ENCODE measurements around the gene TDRD9.
"Not testable (repeated sequence)": the region's sequence is repeated elsewhere in the genome, so short reads cannot be mapped to it uniquely, and the experiment has no call there.

Gene TDRD9

DNA sequence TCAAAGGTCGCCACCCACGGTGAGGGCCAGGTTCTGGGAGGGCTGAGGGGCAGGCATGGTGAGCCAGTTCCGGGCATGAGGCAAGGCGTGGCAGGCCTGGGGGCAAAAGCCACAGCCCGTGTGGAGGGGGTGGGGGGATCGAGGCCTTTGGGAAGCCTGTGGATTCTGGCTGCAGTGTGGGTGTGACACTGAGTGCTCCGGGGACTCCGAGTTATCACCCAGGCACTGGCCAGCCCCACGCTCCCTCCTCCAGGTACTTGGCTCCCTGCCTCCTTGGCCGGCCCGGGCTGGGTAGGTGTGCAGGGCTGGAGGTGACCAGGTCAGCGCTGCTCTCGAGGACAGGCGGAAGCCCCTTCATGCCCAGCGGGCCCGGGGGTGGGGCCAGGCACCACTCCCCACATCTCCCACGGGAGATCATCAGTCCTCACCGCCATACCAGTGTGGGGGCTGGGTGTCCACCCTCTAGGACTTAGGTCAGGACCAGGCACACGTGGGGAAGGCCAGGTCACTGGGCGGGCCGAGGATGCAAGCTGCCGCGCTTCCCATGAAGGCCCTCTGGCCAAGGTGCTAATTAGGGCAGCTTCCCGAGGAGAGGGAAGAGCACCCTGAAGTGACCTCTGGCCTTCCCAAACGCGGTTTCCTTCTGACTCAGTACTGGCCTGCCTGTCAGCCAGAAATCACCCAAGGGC, 34.1 kb upstream of the TDRD9 start:
- no peak for DNase-seq

DNA sequence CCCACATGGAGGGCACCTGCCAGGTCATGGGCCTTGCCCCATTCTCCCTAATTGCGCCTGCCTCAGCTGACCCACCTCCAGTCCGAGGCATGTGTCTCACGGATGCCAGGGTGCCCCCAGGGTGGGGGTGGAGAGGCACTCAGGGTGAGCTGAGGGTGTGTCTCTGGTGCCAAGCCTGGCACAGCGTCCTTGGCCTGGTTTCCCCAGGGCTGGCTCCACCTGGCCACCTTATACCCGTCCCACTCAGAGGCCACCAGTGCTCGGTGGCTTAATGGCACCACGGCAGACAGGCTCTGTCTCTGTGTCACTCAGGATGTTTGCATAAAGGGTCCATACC, 33.6 kb upstream of the TDRD9 start:
- no peak for DNase-seq

DNA sequence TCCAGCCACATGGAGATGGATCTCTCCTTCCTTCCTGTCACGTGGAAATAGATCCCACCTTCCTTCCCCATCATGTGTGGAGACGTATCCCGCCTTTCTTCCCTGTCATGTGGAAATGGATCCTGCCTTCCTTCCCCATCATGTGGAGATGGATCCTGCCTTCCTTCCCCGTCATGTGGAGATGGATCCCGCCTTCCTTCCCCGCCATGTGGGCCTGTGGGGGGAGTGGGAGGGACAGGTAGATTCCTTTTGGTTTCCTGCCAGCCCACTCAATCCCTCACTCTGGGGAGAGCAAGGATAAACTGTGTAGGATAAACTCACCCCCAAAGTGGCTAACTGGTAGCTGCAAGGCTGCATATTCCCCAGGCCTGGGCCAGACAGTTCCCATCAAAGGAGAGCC, 31.7 kb upstream of the TDRD9 start:
- DNase-seq = no peak

DNA sequence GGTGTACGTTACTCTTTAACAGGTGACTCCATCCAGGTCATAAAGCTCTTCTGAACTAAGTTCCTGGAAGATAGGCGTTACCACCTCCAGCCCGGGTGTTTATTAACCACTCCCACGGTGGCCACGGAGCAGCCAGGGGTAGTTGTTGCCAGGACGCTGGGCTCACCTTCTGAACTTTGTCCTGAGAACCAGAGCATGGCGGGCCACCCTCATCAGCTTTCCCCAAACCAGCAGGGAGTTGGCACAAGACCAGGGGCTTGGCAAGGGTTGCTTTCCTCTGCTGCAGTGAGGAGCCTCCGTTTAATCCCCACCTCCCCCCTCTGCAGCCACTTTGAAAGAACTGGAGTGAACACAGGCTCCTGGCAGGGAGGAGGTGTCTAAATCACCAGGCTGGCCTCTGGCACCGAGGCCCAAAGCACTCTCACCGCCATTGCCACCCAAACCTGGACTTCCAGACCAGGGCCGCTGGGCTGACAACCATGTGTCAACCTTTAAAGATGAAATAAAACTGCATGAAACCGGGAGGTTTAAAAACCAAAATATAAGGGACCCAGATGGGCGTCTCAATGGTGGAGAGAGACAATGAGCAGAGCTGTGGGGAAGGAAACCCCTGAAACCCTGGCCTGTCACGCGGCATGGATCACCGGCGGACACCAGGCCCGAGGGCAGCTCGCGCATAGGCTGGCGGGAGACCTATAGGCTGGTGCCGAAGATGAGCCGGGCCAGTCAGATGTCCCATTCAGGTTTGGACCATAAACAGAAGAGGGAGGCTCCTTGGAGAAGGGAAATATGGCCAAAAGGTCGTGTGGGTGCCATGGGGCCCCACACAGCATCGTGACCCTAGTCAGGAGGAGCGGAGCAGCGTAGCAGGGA, 30.9 kb upstream of the TDRD9 start:
- no peak for DNase-seq

DNA sequence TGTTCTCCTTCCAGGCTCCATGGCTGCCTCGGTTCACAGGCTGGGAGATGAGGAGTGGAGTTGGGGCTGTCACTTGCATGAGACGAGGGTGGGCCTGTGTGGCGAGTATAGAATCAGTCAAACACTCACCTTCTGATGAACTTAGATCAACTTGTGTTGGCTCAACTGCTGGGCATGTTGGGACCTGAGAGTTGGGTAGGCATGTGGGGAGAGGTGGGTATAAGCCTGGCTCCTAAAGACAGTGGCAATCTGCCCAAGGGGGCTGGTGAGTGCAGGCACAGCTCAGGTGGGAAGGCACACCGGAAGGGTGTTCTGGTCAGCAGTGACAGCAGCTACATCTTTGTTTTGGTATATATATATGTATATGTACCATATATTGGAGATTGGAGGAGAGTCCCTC, 30.1 kb upstream of the TDRD9 start:
- DNase-seq = no peak

DNA sequence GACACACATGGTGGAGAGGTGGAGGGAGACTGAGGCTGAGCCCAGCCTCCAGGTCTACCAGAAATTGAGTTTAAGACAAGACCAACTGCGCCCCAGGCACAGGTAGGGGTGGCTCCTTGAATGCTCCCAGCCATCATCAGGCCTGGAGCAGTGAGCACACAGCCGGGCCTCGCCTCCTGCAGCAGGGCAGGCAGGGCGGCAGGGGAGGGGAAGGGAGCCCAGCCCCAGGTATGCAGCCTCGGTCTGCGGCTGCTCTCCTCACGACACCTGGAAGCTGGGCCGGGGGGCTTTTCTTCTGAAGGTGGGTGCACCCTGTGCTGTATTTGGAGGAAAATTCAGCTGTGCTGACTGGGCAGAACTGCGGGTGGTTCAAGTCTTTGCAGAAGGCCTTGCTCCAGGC, 29.5 kb upstream of the TDRD9 start:
- no peak for DNase-seq

DNA sequence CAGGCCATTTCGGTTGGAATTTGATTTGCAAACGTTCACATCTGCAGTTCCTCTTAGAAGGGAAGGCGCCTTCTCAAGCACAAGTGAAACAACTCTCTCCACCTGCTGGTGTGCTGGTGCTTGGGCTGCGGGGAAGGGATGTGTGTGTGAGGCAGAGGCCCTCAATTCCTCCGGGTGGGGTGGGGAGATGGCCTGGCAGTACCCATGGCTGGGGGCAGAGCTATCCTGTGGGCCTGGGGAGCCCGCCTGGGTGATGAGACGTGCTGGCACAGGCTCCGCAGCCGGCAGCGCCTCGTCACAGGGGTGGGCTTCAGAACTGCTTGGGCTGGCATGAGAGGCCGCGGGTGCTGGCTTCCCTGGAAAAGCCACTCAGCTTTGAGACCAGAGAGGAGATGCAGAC, 28.9 kb upstream of the TDRD9 start:
- DNase-seq = no peak

DNA sequence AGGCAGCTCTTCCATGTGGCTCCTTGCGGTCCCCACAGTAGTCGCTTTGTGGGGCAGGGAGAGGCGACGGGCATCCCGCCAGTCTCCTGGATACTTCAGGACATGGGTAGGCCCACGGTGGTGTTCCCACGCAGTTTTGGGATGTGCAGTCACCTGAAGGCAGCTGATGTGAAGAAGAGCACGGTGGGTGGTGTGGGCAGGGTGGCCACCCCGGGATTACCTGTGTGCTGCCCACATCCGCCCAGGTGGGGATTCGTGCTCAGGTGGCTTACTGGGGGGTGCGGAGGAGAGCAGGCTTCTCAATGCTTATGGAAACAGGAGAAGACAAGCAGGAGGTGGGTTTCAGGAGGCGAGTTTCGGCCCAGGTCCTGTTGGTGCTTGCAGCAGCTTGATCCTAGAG, 28.4 kb upstream of the TDRD9 start:
- DNase-seq = no peak

DNA sequence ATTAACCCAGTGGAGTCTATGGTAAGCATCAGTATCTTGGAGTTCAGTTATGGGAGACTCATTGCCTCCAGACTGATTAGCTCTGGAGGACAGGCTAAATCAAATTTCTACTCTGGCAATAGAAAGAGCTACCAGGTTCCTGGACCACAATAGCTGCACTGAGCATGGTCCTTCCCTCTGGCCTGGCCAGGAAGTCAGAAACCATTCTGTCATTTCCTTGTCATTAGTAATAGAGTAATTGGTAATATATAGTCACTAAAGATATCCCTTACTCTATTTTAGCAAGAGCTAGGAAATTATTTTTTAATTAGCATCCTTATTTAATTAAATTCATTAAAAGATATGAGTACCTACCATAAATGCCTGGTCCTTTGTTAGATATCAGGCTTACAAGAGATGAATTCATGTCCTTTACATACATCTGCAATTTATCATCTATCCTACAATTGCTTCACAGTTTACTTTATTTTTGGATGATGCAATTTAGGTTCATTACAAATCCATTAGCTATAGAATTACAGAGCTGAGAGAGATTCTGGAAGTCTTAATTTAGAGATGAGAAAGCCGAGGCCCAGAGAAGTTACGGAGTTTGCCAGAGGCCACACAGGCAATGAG, 23.7 kb upstream of the TDRD9 start:
- DNase-seq = no peak

DNA sequence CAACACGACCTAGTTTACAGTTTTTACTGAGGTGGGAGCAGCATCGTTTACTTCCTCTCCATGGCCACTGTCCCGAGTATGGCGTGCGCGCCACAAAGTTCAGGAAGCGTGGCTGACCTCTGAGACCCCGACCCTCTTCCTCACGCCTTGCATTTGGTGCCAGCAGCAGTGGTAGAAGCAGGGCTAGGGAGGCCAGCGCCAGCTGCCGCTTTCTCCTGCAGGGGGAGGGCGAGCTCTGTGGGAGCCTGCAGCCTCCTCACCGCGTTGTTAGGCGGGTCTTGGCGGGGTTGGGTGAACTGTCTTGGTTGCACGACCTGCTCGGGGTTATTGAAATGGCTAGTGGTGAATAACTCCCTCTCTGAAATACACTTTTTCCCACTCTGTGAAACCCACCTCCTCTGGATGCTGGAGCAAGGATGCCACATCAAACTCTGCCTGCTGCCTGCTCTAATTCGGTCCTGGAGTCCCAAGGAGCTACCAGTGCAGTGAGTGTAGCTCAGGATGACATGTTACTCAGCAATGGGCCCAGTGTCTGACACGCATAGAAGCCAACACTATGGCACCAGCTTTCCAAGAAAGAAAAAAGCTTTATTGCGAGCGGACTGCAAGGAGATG, 22.3 kb upstream of the TDRD9 start:
- DNase-seq = no peak

DNA sequence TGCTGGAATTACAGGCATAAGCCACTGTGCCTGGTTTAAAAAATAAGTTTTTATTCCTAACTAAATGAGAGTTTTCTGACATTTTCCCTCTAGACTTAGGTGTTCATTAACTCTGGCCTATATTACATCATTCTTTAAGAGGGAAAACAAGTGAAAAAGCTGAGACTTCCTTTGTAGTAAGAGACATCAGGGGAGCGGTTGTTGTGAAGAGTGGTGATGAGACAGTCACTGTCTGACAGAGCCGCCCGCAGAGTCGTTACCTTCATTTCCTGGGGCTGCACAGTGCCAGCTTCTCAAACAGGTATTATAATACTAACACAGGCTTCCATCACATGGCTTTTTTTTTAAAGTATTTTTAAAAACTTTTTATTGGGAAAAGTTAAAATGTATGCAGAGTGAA, 19.7 kb upstream of the TDRD9 start:
- DNase-seq = no peak

DNA sequence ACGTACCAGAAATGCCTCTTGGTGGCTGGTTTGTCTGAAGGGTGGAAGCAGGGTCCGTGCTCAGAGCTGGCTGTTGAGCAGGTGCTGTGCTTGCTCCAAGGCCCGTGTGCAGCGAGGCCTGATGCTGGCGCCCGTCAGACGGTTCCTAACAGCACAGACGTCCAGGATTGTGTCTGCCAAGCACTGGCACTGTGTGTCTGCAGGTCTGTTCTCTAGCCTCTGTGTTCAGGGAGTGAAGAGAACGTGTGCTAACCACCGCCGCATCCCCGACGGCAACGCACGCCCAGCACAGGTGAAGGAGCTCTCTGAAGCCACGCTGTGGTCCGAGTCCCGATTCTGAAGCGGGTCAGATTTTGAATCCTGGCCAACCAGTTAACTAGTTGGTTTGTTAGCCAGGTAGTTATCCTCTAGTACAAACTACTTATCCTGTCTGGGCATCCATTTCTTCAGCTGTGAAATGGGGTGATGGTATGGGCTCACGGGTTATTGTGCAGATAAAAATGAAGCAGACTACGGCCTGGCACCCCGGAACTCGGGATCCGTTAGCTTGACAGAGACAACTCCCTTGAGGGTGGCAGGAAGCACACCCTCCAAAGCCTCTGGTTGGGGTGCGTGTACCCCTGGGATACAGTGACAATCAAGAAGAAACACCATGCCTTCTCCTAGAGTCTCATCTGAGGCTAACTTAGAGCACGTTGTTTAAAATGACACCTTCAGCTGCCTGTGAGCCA, 18.6 kb upstream of the TDRD9 start:
- DNase-seq = no peak

DNA sequence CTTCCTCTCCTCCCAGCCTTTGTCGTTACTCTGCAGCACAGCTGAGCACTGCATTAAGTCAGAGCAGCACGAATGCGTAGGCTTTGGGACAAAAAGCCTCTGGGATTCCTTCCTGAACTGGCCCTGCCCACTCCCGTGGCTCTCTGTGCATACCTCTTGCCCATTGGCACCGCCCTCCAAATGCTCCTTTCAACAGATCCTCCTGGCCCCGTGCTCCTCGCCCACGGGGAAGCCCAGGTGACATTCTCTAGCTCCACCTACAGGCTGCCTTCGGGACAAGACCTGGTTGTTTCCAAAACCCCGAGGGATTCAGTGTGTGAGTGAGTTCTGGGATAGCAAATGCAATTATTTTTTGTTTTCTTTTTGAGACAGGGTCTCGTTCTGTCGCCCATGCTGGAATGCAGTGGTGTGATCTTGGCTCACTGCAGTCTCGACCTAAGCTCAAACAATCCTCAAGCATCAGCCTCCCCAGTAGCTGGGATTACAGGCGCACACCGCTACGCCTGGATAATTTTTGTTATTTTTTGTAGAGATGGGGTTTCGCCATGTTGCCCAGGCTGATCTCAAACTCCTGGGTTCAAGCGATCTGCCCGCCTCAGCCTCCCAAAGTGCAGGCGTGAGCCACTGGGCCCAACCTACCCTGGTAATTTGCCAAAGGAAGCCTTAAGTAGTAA, 17.9 kb upstream of the TDRD9 start:
- peak; percentile 88 for DNase-seq

DNA sequence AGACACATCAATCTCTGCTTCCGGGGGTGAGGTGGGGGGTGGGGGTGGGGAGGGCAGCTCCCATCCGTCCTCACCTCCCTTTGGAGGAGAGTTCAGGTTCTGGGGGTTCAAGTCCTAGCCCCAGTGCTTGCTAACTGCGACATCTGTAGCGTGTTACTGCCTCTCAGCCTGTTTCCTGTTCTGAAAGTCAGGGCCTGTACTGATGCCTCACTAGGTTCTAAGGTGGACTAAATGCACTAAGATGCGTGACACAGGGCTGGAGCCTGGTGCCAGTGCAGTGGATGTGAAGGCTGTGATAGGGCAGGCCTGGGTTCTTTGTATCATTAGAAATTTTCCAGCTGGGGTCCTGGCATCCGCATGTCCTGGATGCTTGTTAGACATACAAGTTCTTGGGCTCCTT, 17.3 kb upstream of the TDRD9 start:
- DNase-seq = no peak

DNA sequence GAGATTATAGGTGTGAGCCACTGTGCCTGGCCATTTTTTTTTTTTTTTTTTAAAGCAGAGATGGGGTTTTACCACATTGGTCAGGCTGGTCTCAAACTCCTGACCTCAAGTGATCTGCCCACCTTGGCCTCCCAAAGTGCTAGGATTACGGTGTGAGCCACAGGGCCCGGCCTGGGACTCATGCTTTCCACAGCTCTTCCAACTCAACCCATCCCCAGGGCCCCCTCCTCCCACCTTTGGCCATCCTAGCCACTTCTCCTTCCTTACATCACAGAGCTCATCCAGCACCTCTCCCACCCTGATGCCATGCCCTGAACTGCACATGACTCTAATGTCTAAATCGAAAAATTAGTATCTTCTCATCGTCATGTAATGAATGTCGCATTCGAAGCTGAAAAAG, 12.6 kb upstream of the TDRD9 start:
- DNase-seq = peak; percentile 6

DNA sequence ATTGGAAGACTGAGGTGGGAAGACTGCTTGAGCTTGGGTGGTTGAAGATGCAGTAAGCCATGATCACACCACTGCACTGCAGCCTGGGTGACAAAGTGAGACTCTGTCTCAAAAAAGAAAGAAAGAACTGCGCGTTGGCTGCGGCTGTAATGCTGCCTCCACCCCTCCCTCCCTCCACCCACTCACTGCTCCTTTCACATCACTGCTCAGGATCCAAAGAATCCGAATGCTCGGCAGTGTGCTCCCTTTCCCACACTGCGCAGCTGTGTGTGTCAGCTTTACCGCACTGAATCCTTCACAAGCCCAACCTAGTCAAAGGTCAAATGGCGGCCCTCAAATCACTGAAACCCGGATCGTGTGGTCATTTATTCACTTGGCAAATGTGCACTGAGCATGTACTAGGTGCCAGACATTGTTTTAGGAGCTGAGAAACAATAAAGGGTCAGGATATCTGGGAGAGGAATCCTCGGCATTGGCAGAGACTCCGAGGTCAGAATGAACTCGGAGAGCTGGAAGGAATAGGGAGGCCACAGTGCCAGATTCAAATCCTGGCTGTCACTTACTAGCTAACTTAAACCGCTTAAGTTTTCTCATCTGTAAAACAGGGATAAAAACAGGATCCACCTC, 11.5 kb upstream of the TDRD9 start:
- DNase-seq = peak; percentile 13

DNA sequence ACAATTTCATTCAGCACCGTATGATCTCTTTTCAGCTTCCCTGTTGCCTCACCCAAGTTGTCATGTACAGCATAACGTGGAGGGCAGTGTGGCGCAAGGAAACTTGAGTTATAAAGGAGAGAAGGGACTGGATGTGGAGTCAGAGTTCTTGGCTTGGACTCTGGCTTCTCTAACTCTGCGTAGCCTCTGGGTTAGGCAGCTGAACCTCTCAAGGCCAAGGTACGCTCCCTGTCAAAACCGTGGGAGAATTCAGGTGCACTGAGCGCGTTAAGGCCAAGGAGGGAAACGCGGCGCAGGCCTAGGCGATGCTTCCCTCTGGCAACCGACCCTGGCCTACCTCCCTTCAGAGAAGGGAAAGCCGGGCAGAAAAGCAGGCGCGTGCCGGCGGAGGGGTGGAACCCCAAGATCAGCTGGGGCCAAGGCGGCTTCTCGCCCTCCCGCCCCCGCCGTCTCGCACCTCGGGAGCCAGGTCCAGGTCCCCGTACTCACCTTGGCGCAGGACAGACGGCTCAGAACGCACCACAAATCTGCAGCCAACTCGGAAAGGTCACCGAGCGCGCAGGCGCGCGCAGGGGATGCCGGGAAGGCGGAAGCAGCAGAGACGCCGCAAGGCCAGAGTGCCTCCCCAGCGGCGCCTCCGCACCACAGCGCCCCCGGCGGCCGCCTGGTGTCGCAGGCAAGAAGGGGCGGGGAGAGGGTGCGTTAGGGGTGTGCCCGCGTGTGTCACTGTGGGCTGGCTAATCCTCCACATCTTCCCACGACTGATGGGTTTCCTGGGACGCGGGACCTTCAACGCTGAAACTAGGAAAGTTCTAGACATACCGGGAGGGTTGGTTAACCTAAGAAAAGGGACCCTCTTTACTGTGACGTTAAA, 7.0 kb upstream of the TDRD9 start:
- DNase-seq = peak; percentile 99

DNA sequence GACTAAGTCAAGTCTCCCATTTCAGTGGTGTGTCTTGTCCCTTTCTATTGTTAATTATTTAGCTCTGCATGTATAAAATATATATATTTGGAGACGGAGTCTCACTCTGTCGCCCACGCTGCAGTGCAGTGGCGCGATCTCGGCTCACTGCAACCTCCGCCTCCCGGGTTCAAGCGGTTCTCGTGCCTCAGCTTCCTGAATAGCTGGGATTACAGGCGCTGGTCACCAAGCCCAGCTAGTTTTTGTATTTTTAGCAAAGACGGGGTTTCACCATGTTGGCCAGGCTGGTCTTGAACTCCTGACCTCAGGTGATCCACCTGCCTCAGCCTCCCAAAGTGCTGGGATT, 6.4 kb upstream of the TDRD9 start:
- not testable (repeated sequence) for DNase-seq

DNA sequence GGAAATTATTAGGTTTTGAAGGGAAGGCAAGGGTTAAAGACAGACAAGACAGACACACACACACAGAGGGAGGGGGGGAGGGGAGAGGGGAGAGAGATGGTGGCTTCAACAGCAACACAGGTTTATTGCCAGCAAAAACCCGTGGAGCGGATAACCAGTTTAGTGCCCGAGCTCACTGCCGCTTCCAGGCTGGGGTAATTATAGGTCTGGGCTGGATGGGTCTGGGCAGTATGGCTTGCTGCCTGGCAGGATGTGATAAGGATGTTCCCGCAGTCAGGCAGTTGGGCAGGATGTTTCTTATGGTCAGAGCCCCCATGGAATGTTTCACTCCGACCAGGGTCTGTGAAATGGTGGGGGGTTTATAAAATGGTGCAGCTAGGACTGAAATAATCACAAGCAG, 4.4 kb upstream of the TDRD9 start:
- DNase-seq = no peak

DNA sequence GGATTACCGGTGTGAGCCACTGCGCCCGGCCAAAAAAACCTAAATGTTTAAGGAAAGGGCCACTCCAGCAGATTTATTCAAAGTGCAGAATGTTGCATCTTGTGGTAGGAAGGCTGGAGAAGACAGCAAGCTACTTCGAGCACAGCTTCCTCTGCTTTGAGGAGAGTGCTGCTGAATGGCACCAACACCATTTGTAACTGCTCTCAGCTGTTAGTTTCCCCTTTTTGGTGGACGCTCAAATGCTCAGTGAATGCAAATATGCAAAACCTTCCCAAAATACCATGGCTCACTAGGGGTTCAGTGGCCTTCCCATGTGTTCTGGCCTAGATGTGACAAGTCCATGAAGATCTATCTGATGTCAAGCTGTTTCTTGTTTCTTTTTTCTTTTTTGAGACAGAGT, 2.9 kb upstream of the TDRD9 start:
- DNase-seq = no peak

DNA sequence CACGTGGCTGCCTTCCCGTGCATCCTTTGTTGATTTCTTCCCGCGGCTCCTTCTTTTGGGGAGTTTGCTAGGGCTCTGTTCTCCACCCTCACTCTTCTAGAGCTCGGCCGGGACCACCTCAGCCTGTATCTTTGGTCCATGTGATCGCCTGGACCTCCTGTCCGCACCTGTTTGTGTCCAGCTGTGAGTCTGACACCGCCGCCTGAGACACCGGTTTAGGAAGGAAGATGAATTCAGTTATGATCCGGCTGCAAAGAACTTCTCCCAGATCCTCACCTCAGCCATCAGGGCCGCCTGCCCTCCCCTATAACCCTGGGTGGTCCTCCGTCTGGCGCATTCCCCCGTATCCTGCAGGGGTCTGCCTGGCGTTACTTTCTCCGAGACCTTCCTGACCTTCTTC, 690 bp upstream of the TDRD9 start:
- DNase-seq = no peak

Data from activated effector memory CD4-positive, alpha-beta T cell treated with anti-CD3 and anti-CD28 coated beads, Interleukin-2, amount 50 U/mL, for 16 hours (primary cell).